Trophoblast cell (in vitro differentiated cells and primary cell): Measurements from ENCODE around the gene ARFGEF2.

Experiments used
- DNase-seq, 2 donors: peaks; one replicate each; pipeline ENCODE4 v3.0.0-alpha.2; 2016
- H2AFZ ChIP-seq: 2 replicates; pipeline ENCODE4 v1.6.1; 2013; ENCODE audit warnings: low read length, moderate library complexity, mild to moderate bottlenecking; ENCODE audit not compliant: insufficient read depth, poor library complexity
- H2AK5ac ChIP-seq: 2 replicates; pipeline ENCODE4 v1.6.1; 2013; ENCODE audit warnings: mild to moderate bottlenecking, low read length
- H2BK120ac ChIP-seq: 2 replicates; pipeline ENCODE4 v1.6.1; 2013; ENCODE audit warnings: low read length, mild to moderate bottlenecking, moderate library complexity; ENCODE audit not compliant: insufficient read depth, poor library complexity
- H2BK12ac ChIP-seq: 2 replicates; pipeline ENCODE4 v1.6.1; 2013; ENCODE audit warnings: mild to moderate bottlenecking, low read length, moderate library complexity
- H2BK5ac ChIP-seq: 2 replicates; pipeline ENCODE4 v1.6.1; 2013; ENCODE audit warnings: low read length, low read depth, moderate library complexity, mild to moderate bottlenecking; ENCODE audit not compliant: poor library complexity
- H3K14ac ChIP-seq: 2 replicates; pipeline ENCODE4 v1.6.1; 2013; ENCODE audit warnings: mild to moderate bottlenecking, low read length
- H3K18ac ChIP-seq: 2 replicates; pipeline ENCODE4 v1.6.1; 2013; ENCODE audit warnings: mild to moderate bottlenecking, low read length
- H3K23ac ChIP-seq: 2 replicates; pipeline ENCODE4 v1.6.1; 2013; ENCODE audit warnings: low read length
- H3K27ac ChIP-seq: 2 replicates; pipeline ENCODE4 v1.5.1; 2013; ENCODE audit warnings: low read depth, mild to moderate bottlenecking, inconsistent platforms, low read length, moderate library complexity
- H3K27me3 ChIP-seq: 2 replicates; pipeline ENCODE4 v1.6.1; 2013; ENCODE audit warnings: inconsistent platforms, mild to moderate bottlenecking, low read length, moderate library complexity; ENCODE audit not compliant: insufficient read depth
- H3K36me3 ChIP-seq, 2 experiments: 1 replicate in 1 of 2; 2 replicates in 1 of 2; pipeline ENCODE4 v1.6.1; 2013; ENCODE audit warnings: low read length in 2 of 2, mild to moderate bottlenecking in 2 of 2, moderate library complexity in 1 of 2; ENCODE audit not compliant: insufficient read depth in 2 of 2, control insufficient read depth in 1 of 2
- H3K4ac ChIP-seq: 2 replicates; pipeline ENCODE4 v1.6.1; 2013; ENCODE audit warnings: low read depth, mild to moderate bottlenecking, low read length, moderate library complexity
- H3K4me1 ChIP-seq, 2 experiments: 1 replicate in 1 of 2; 2 replicates in 1 of 2; pipeline ENCODE4 v1.6.1; 2013; ENCODE audit warnings: low read length in 2 of 2, mild to moderate bottlenecking in 2 of 2, moderate library complexity in 1 of 2; ENCODE audit not compliant: insufficient read depth in 2 of 2, control insufficient read depth in 1 of 2
- H3K4me2 ChIP-seq: 2 replicates; pipeline ENCODE4 v1.6.1; 2013; ENCODE audit warnings: inconsistent platforms, mild to moderate bottlenecking, low read length, moderate library complexity
- H3K4me3 ChIP-seq: 2 replicates; pipeline ENCODE4 v1.5.1; 2013; ENCODE audit warnings: mild to moderate bottlenecking, low read depth, low read length, inconsistent platforms
- H3K79me1 ChIP-seq: one replicate; pipeline ENCODE4 v1.6.1; 2013; ENCODE audit warnings: low read length
- H3K79me2 ChIP-seq: 2 replicates; pipeline ENCODE4 v1.6.1; 2013; ENCODE audit warnings: low read length, mild to moderate bottlenecking; ENCODE audit not compliant: control insufficient read depth, insufficient read depth, poor library complexity
- H3K9ac ChIP-seq: 2 replicates; pipeline ENCODE4 v1.6.1; 2013; ENCODE audit warnings: mild to moderate bottlenecking, low read length
- H3K9me3 ChIP-seq: 2 replicates; pipeline ENCODE4 v1.6.1; 2013; ENCODE audit warnings: low read depth, mild to moderate bottlenecking, control low read depth, inconsistent platforms, low read length; ENCODE audit not compliant: insufficient read depth
- H4K12ac ChIP-seq: 2 replicates; pipeline ENCODE4 v1.6.1; 2013; ENCODE audit warnings: low read depth, mild to moderate bottlenecking, low read length, moderate library complexity
- H4K8ac ChIP-seq: 2 replicates; pipeline ENCODE4 v1.6.1; 2013; ENCODE audit warnings: low read depth, mild to moderate bottlenecking, low read length, moderate library complexity
- H4K91ac ChIP-seq: one replicate; pipeline ENCODE4 v1.6.1; 2013; ENCODE audit warnings: low read depth, mild to moderate bottlenecking, low read length, moderate library complexity
- WGBS: extraction: QIAGEN DNeasy Blood & Tissue Kit; methylation state at CpG from one replicate; pipeline ENCODE4 v1.1.7; 2013; ENCODE audit warnings: missing lambda C conversion rate; ENCODE audit not compliant: insufficient read length, insufficient coverage; ENCODE audit errors: extremely low coverage; 5-methylcytosine and 5-hydroxymethylcytosine counted together

ARFGEF2 gene

GRCh38 chr20:49054056-49054643, 132.6 kb downstream of the ARFGEF2 start:
- no peak overlapping the region for H2AK5ac ChIP-seq
- H4K91ac ChIP-seq: no peak overlapping the region
- H3K4ac ChIP-seq: peak overlapping the region; percentile 97
- no peak overlapping the region for H3K4me2 ChIP-seq
- no peak overlapping the region for H3K14ac ChIP-seq
- no peak overlapping the region for H3K4me3 ChIP-seq
- H3K79me1 ChIP-seq: no peaks in the 10 kb centered on the region
- no peak overlapping the region for H2AFZ ChIP-seq
- H3K27me3 ChIP-seq: no peaks in the 10 kb centered on the region
- no peak overlapping the region for H4K12ac ChIP-seq
- H3K9me3 ChIP-seq: peaks cover 1% of the 10 kb centered on the region
- no peak overlapping the region for H3K18ac ChIP-seq
- DNase-seq: no peak
- H2BK120ac ChIP-seq: no peak overlapping the region
- H2BK5ac ChIP-seq: no peak overlapping the region
- no peak overlapping the region for H3K27ac ChIP-seq
- no peak overlapping the region for H2BK12ac ChIP-seq
- no peak overlapping the region for H4K8ac ChIP-seq
- peaks cover 3 to 7% of the 10 kb centered on the region in 2 experiments for H3K4me1 ChIP-seq
- no peak overlapping the region for H3K9ac ChIP-seq
- H3K23ac ChIP-seq: no peak overlapping the region
- H3K36me3 ChIP-seq: peaks cover 5 to 8% of the 10 kb centered on the region in 2 experiments
- peaks cover 33% of the 10 kb centered on the region for H3K79me2 ChIP-seq
- no CpG with 5 or more reads among the region's 4 CpGs for WGBS

DNA sequence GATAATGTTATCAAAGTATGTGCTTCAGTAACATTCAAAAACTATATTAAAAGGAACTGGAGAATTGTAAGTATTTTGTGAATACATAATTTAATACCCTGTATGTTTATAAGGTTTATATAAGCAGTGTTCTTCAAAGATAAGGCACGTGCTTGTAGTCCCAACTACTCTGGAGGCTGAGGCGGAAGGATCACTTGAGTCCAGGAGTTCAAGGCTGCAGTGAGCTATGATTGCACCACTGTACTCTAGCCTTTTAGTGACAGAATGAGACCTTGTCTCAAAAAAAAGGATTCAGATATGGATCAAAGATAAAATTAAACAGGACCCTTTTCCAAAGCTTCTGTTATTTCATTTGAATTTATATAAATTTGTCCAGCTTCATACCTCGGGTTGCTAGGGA, 141.8 kb downstream of the ARFGEF2 start:
- Histone ChIP-seq H2BK12ac (no peak overlapping the region), H4K91ac (no peak overlapping the region), H3K9ac (no peak overlapping the region), H2BK5ac (no peak overlapping the region), H3K4me2 (no peak overlapping the region), H4K12ac (no peak overlapping the region), H3K18ac (no peak overlapping the region), H3K4me3 (no peak overlapping the region), H2BK120ac (no peak overlapping the region), H3K27me3 (no peaks in the 10 kb centered on the region), H2AFZ (no peak overlapping the region), H3K36me3 (peaks cover 32 to 34% of the 10 kb centered on the region in 2 experiments), H4K8ac (no peak overlapping the region), H3K23ac (no peak overlapping the region), H3K14ac (no peak overlapping the region), H3K79me2 (no peaks in the 10 kb centered on the region), H3K27ac (no peak overlapping the region), H3K4ac (no peak overlapping the region), H2AK5ac (no peak overlapping the region), H3K9me3 (no peaks in the 10 kb centered on the region), H3K79me1 (no peaks in the 10 kb centered on the region), H3K4me1 (no peaks in the 10 kb centered on the region)
- DNase-seq: no peak
- no CpG with 5 or more reads among the region's 3 CpGs for WGBS

DNA sequence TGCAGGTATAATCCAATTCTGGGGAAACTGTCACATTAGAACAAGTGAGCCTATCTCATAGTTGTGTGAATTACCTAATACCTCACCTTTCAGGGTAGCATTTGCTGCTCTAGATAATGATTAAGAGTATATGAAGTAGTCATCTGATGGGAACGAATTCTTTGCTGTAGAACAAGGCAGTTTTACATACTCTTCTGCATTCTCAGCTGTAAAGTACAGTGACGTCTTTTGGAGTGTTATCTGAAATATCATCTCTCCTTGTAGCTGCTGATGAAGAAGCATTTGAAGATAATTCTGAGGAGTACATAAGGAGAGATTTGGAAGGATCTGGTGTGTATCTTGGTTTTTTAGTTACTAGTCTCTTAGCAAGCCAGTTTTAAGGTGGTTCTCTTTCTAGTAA, 153.0 kb downstream of the ARFGEF2 start:
- H3K79me2 ChIP-seq: no peaks in the 10 kb centered on the region
- H3K23ac ChIP-seq: no peak overlapping the region
- H2AK5ac ChIP-seq: no peak overlapping the region
- no peak overlapping the region for H3K4ac ChIP-seq
- H2BK12ac ChIP-seq: no peak overlapping the region
- H3K27ac ChIP-seq: no peak overlapping the region
- peak; percentile 27 to 91 for DNase-seq
- no peaks in the 10 kb centered on the region for H3K9me3 ChIP-seq
- no peaks in the 10 kb centered on the region for H3K4me1 ChIP-seq
- WGBS: no CpG with 5 or more reads among the region's 2 CpGs
- no peak overlapping the region for H4K12ac ChIP-seq
- H4K8ac ChIP-seq: no peak overlapping the region
- H2BK5ac ChIP-seq: no peak overlapping the region
- no peak overlapping the region for H4K91ac ChIP-seq
- no peak overlapping the region for H3K4me2 ChIP-seq
- H3K4me3 ChIP-seq: no peak overlapping the region
- no peaks in the 10 kb centered on the region for H3K27me3 ChIP-seq
- H3K14ac ChIP-seq: no peak overlapping the region
- H2BK120ac ChIP-seq: no peak overlapping the region
- H3K36me3 ChIP-seq: peaks cover 37 to 50% of the 10 kb centered on the region in 2 experiments
- no peak overlapping the region for H3K18ac ChIP-seq
- H3K79me1 ChIP-seq: no peaks in the 10 kb centered on the region
- no peak overlapping the region for H3K9ac ChIP-seq
- no peak overlapping the region for H2AFZ ChIP-seq

- Histone ChIP-seq H3K9me3 (no peaks in the 10 kb centered on the region), H3K18ac (no peak overlapping the region), H2BK120ac (no peak overlapping the region), H3K36me3 (peaks cover 51 to 60% of the 10 kb centered on the region in 2 experiments), H3K4me2 (no peak overlapping the region), H3K14ac (no peak overlapping the region), H2BK5ac (no peak overlapping the region), H3K27me3 (no peaks in the 10 kb centered on the region), H3K23ac (no peak overlapping the region), H2AFZ (no peak overlapping the region), H2AK5ac (no peak overlapping the region), H4K12ac (no peak overlapping the region), H4K8ac (no peak overlapping the region), H3K27ac (no peak overlapping the region), H3K9ac (no peak overlapping the region), H3K79me2 (no peaks in the 10 kb centered on the region), H3K79me1 (no peaks in the 10 kb centered on the region), H3K4me3 (no peak overlapping the region), H3K4ac (no peak overlapping the region), H2BK12ac (no peak overlapping the region), H4K91ac (no peak overlapping the region), H3K4me1 (no peaks in the 10 kb centered on the region)
- no CpG with 5 or more reads among the region's 3 CpGs for WGBS
- no peak for DNase-seq
These were observed 156.8 kb downstream of the ARFGEF2 start for GRCh38 chr20:49078310-49078709.
